Measurements from ENCODE around the gene DHRS3. TPM values are rescaled to one million over a fixed set of nuclear protein-coding genes. Genes with fewer than 3 reads are reported as not detected.

The DHRS3 gene
- total and polyA plus RNA-seq, 3 experiments from 2014 or later, result 31.9 to 123 (median 117) TPM

- no peaks in the 10 kb centered on the region for H3K9me3 Mint-ChIP-seq
- no peak overlapping the region for H3K27ac ChIP-seq (ENCODE audit: low read depth, low read length)
- H3K4me3 ChIP-seq (ENCODE audit: low read length), result peak overlapping the region; percentile 49
- H3K4me1 ChIP-seq (ENCODE audit: insufficient read depth, low read length), result peaks cover 35% of the 10 kb centered on the region
- ChIA-PET CTCF (interaction anchor here (1.0 to 2.8 kb wide), 4 partner anchors 22 to 63 kb away, joined by 3 to 14 read pairs (median 4); partner anchors contain the start of gene DHRS3), POLR2A (interaction anchor here (0.9 kb wide), 1 partner anchor 23 kb away, joined by 5 read pairs; the partner anchor contains the start of gene DHRS3)
- peaks cover 0 to 4% of the 10 kb centered on the region in 2 donors for H3K27me3 Mint-ChIP-seq
- no peaks in the 10 kb centered on the region for H3K36me3 ChIP-seq (ENCODE audit: insufficient read depth, low read length)
- no peaks in the 10 kb centered on the region for H3K9me3 ChIP-seq (ENCODE audit: low read length)
- H3K36me3 Mint-ChIP-seq, result peaks cover 0 to 20% (median 7%) of the 10 kb centered on the region in 3 donors
- H3K27ac Mint-ChIP-seq, result peak overlapping the region; percentile 9 to 88 (median 69)
- no peaks in the 10 kb centered on the region for H3K27me3 ChIP-seq (ENCODE audit: insufficient read depth, low read length, poor library complexity, severe bottlenecking)
- peak overlapping the region; percentile 71 to 86 (median 77) for H3K4me3 Mint-ChIP-seq
- peak in 1 of 5 donors; percentile 45 for DNase-seq
- H3K4me1 Mint-ChIP-seq, result peaks cover 34 to 63% (median 42%) of the 10 kb centered on the region in 3 donors
These were observed 22.8 kb downstream of the DHRS3 start for GRCh38 chr1:12594966-12595756.

DNA sequence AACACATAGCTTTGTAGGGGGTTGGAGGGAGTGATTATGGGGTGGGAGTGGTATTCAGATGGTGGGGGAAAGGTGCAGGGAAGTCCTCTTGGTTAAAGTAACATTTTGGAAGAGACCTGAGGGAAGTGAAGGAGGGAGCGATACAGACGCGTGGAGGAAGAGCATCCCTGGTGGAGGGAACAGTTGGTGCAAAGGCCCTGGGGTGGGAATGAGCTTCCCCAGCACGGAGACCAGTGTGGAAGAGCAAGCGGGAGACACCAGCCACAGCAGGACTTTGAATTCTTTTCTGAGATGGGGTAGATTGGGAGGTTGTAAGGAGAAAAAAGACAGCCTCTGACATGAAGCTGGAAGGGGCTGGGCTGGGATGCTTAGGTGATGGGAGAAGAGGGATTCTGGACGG lies 23.5 kb downstream of the DHRS3 start:
- Mint-ChIP-seq H3K9me3 (no peaks in the 10 kb centered on the region), H3K36me3 (peaks cover 0 to 18% (median 4%) of the 10 kb centered on the region in 3 donors), H3K4me3 (peak overlapping the region; percentile 71 to 86 (median 77)), H3K27ac (peak overlapping the region in 7 of 8 donors; percentile 6 to 88 (median 68)), H3K4me1 (peaks cover 32 to 57% (median 35%) of the 10 kb centered on the region in 3 donors), H3K27me3 (peaks cover 0 to 4% of the 10 kb centered on the region in 2 donors)
- CTCF ChIA-PET, result interaction anchor here (2.8 kb wide), 1 partner anchor 25 kb away, joined by 14 read pairs; no protein-coding TSS in a partner anchor
- H3K4me3 ChIP-seq (ENCODE audit: low read length), result peak overlapping the region; percentile 49
- POLR2A ChIA-PET, result interaction anchor here (0.9 kb wide), 1 partner anchor 24 kb away, joined by 5 read pairs; the partner anchor contains the start of gene DHRS3
- H3K27me3 ChIP-seq (ENCODE audit: insufficient read depth, low read length, poor library complexity, severe bottlenecking), result no peaks in the 10 kb centered on the region
- no peaks in the 10 kb centered on the region for H3K36me3 ChIP-seq (ENCODE audit: insufficient read depth, low read length)
- peaks cover 28% of the 10 kb centered on the region for H3K4me1 ChIP-seq (ENCODE audit: insufficient read depth, low read length)
- H3K9me3 ChIP-seq (ENCODE audit: low read length), result no peaks in the 10 kb centered on the region
- no peak overlapping the region for H3K27ac ChIP-seq (ENCODE audit: low read depth, low read length)
- DNase-seq, result no peak

DNA sequence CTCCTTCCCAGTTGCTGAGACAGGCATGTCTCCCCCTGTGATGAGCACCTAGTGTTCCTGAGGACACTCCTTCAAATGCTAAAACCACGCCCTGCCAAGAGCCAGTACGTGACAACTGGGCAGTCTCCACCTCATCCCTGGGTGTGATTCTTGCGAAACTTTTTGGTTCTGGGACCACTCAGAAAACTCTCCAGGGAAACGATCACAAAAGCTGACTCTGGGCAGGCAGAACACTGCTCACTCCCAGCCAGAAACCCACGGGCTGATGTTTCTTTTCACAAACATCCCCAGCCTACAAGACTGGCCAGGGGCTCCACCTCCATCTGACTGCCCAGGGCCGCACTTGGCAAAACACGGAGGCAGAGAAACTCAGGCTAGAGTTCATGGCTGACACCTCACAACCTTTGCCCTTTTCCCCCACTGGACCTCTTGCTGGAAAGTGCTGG lies 24.4 kb downstream of the DHRS3 start:
- DNase-seq, result no peak
- H3K9me3 ChIP-seq (ENCODE audit: low read length), result no peaks in the 10 kb centered on the region
- POLR2A ChIA-PET, result no interaction called here
- CTCF ChIA-PET, result no interaction called here
- H3K9me3 Mint-ChIP-seq, result no peaks in the 10 kb centered on the region
- peaks cover 31 to 55% (median 32%) of the 10 kb centered on the region in 3 donors for H3K4me1 Mint-ChIP-seq
- no peak overlapping the region for H3K27ac ChIP-seq (ENCODE audit: low read depth, low read length)
- peak overlapping the region in 3 of 7 donors; percentile 24 to 78 (median 51) for H3K4me3 Mint-ChIP-seq
- peak overlapping the region in 2 of 8 donors; percentile 4 to 85 for H3K27ac Mint-ChIP-seq
- peaks cover 24% of the 10 kb centered on the region for H3K4me1 ChIP-seq (ENCODE audit: insufficient read depth, low read length)
- H3K36me3 Mint-ChIP-seq, result peaks cover 0 to 22% (median 3%) of the 10 kb centered on the region in 3 donors
- no peak overlapping the region for H3K4me3 ChIP-seq (ENCODE audit: low read length)
- H3K27me3 Mint-ChIP-seq, result peaks cover 0 to 4% of the 10 kb centered on the region in 2 donors
- no peaks in the 10 kb centered on the region for H3K27me3 ChIP-seq (ENCODE audit: insufficient read depth, low read length, poor library complexity, severe bottlenecking)
- H3K36me3 ChIP-seq (ENCODE audit: insufficient read depth, low read length), result no peaks in the 10 kb centered on the region

DNA sequence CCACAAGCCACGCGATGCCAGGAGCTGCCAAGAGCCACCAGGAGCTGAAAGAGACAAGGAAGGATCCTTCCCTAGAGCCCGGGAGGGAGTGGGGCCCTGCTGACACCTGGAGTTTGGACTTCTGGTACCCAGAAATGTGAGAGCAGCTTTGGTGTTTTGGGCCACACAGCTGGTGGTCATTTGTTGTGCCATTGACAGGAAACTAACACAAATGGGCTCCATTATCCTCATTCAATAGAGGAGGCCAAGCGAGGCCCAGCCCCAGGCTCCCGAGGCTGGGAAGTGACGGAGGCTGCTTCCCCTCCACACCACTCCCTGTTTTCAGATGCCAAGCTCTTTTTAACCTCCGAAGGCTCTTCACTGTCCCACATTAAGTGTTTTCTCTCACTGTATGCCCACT lies 25.5 kb downstream of the DHRS3 start:
- H3K27ac Mint-ChIP-seq, result peak overlapping the region in 2 of 8 donors; percentile 66 to 79
- Histone ChIP-seq H3K36me3 (ENCODE audit: insufficient read depth, low read length) (no peaks in the 10 kb centered on the region), H3K4me3 (ENCODE audit: low read length) (no peak overlapping the region), H3K27me3 (ENCODE audit: insufficient read depth, low read length, poor library complexity, severe bottlenecking) (no peaks in the 10 kb centered on the region), H3K4me1 (ENCODE audit: insufficient read depth, low read length) (peaks cover 16% of the 10 kb centered on the region), H3K9me3 (ENCODE audit: low read length) (no peaks in the 10 kb centered on the region), H3K27ac (ENCODE audit: low read depth, low read length) (no peak overlapping the region)
- peaks cover 31 to 55% (median 35%) of the 10 kb centered on the region in 3 donors for H3K4me1 Mint-ChIP-seq
- H3K4me3 Mint-ChIP-seq, result no peak overlapping the region
- POLR2A ChIA-PET, result no interaction called here
- peaks cover 0 to 30% (median 4%) of the 10 kb centered on the region in 3 donors for H3K36me3 Mint-ChIP-seq
- peaks cover 0 to 4% of the 10 kb centered on the region in 2 donors for H3K27me3 Mint-ChIP-seq
- no peaks in the 10 kb centered on the region for H3K9me3 Mint-ChIP-seq
- CTCF ChIA-PET, result interaction anchor here (1.0 kb wide), 1 partner anchor 25 kb away, joined by 3 read pairs; no protein-coding TSS in a partner anchor
- no peak for DNase-seq

DNA sequence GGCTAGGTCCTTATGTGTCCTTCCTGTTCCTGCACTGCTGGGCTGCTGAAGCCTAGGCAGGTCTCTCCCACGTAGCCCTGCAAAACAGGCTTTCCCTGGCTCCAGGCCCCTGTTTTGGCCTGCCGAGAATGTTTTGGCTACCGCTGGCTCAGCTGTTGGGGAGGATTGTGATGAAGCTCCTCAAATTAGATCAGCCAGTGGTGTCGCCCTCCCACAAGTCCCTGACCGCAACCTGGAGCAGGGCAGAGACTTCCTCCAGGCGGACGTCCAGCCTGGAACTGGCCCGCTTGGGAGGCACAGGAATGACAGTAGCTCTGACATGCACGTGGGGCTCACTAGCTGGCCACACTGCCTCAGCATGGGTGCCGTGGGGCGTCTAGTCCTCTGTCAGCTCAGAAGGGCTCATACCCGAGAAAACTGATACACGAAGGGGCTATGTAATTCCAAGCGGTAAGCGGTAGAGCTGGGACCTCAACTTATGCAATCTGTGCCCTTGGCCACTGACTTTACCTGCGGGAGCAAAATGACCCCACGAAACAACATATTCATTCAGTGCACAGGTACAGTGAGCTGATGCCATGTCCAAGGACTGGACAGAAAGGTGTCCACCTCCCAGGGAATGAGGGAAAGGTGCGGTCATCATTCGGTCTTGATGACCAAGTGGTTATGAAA lies 26.6 kb downstream of the DHRS3 start:
- H3K4me1 ChIP-seq (ENCODE audit: insufficient read depth, low read length), result peaks cover 16% of the 10 kb centered on the region
- no peaks in the 10 kb centered on the region for H3K36me3 ChIP-seq (ENCODE audit: insufficient read depth, low read length)
- DNase-seq, result no peak
- no peak overlapping the region for H3K4me3 ChIP-seq (ENCODE audit: low read length)
- CTCF ChIA-PET, result interaction anchor here (1.0 kb wide), 1 partner anchor 26 kb away, joined by 3 read pairs; no protein-coding TSS in a partner anchor
- POLR2A ChIA-PET, result no interaction called here
- H3K4me3 Mint-ChIP-seq, result no peak overlapping the region
- peaks cover 0 to 4% of the 10 kb centered on the region in 2 donors for H3K27me3 Mint-ChIP-seq
- H3K27me3 ChIP-seq (ENCODE audit: insufficient read depth, low read length, poor library complexity, severe bottlenecking), result no peaks in the 10 kb centered on the region
- peak overlapping the region in 1 of 8 donors; percentile 41 for H3K27ac Mint-ChIP-seq
- H3K36me3 Mint-ChIP-seq, result peaks cover 0 to 35% (median 4%) of the 10 kb centered on the region in 3 donors
- H3K27ac ChIP-seq (ENCODE audit: low read depth, low read length), result no peak overlapping the region
- peaks cover 27 to 55% (median 33%) of the 10 kb centered on the region in 3 donors for H3K4me1 Mint-ChIP-seq
- no peaks in the 10 kb centered on the region for H3K9me3 Mint-ChIP-seq
- H3K9me3 ChIP-seq (ENCODE audit: low read length), result no peaks in the 10 kb centered on the region

GRCh38 chr1:12588695-12589094 lies 29.3 kb downstream of the DHRS3 start:
- no peaks in the 10 kb centered on the region for H3K36me3 ChIP-seq (ENCODE audit: insufficient read depth, low read length)
- ChIA-PET CTCF (no interaction called here), POLR2A (no interaction called here)
- no peaks in the 10 kb centered on the region for H3K9me3 Mint-ChIP-seq
- DNase-seq, result no peak
- H3K27me3 ChIP-seq (ENCODE audit: insufficient read depth, low read length, poor library complexity, severe bottlenecking), result no peaks in the 10 kb centered on the region
- no peaks in the 10 kb centered on the region for H3K9me3 ChIP-seq (ENCODE audit: low read length)
- no peak overlapping the region for H3K27ac ChIP-seq (ENCODE audit: low read depth, low read length)
- peaks cover 14 to 39% (median 21%) of the 10 kb centered on the region in 3 donors for H3K4me1 Mint-ChIP-seq
- peaks cover 0 to 3% of the 10 kb centered on the region in 2 donors for H3K27me3 Mint-ChIP-seq
- no peak overlapping the region for H3K4me3 Mint-ChIP-seq
- H3K4me1 ChIP-seq (ENCODE audit: insufficient read depth, low read length), result no peaks in the 10 kb centered on the region
- peak overlapping the region in 1 of 8 donors; percentile 46 for H3K27ac Mint-ChIP-seq
- H3K4me3 ChIP-seq (ENCODE audit: low read length), result no peak overlapping the region
- H3K36me3 Mint-ChIP-seq, result peaks cover 0 to 37% (median 4%) of the 10 kb centered on the region in 3 donors

GRCh38 chr1:12587981-12588640 lies 29.9 kb downstream of the DHRS3 start:
- Histone ChIP-seq H3K27ac (ENCODE audit: low read depth, low read length) (no peak overlapping the region), H3K27me3 (ENCODE audit: insufficient read depth, low read length, poor library complexity, severe bottlenecking) (no peaks in the 10 kb centered on the region), H3K4me1 (ENCODE audit: insufficient read depth, low read length) (no peaks in the 10 kb centered on the region), H3K9me3 (ENCODE audit: low read length) (no peaks in the 10 kb centered on the region), H3K36me3 (ENCODE audit: insufficient read depth, low read length) (no peaks in the 10 kb centered on the region), H3K4me3 (ENCODE audit: low read length) (no peak overlapping the region)
- H3K27ac Mint-ChIP-seq, result peak overlapping the region in 4 of 8 donors; percentile 33 to 66 (median 56)
- peaks cover 0 to 3% of the 10 kb centered on the region in 2 donors for H3K27me3 Mint-ChIP-seq
- H3K4me1 Mint-ChIP-seq, result peaks cover 9 to 34% (median 18%) of the 10 kb centered on the region in 3 donors
- DNase-seq, result no peak
- no peak overlapping the region for H3K4me3 Mint-ChIP-seq
- ChIA-PET CTCF (interaction anchor here (1.5 kb wide), 1 partner anchor 32 kb away, joined by 3 read pairs; no protein-coding TSS in a partner anchor), POLR2A (no interaction called here)
- peaks cover 0 to 34% (median 4%) of the 10 kb centered on the region in 3 donors for H3K36me3 Mint-ChIP-seq
- H3K9me3 Mint-ChIP-seq, result no peaks in the 10 kb centered on the region

Data from CD8-positive, alpha-beta memory T cell (primary cell).